ENCODE data around the gene DLK1.
A peak's percentile ranks its signal among the peaks of the same experiment; 100 is the strongest.

Gene DLK1

DNA sequence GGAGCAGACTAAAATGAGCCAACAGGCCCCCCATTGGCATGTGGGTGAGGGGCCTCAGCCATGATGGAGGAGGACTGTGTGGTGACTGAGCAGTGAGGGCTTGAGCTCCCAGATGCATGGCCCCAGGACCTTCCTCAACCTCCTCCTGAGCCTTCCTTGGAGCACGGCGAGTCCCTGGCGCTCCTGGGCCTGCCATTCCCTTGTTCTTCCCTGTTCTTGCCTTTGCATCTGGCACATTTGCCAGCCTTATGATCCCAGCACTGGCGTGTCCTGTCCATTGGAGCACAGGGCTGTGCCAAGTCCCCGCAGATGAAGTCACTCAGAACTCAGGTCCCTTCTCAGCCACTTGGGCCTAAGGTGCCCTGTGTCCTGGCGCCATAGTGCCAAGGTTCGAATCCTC is 58.9 kb downstream of the DLK1 start:
- Histone ChIP-seq H3K27ac (ENCODE audit: low read depth, low read length, severe bottlenecking) (peak overlapping the region; percentile 57), H3K36me3 (ENCODE audit: control insufficient read depth, insufficient read depth, low read length) (no peaks in the 10 kb centered on the region), H3K9me3 (ENCODE audit: control insufficient read depth, low read length) (no peaks in the 10 kb centered on the region), H3K4me3 (ENCODE audit: extremely low read depth, insufficient read depth, low read length, poor library complexity, severe bottlenecking) (no peak overlapping the region), H3K4me1 (ENCODE audit: control insufficient read depth, insufficient read depth, low read length, poor library complexity, severe bottlenecking) (peaks cover 7% of the 10 kb centered on the region)
- WGBS, 2 experiments (ENCODE audit: insufficient coverage in 2 of 2) = 95 to 98% methylated on average over 6 to 7 of the region's 7 CpGs

- H3K27ac ChIP-seq (ENCODE audit: low read depth, low read length, severe bottlenecking) = peak overlapping the region; percentile 57
- H3K4me3 ChIP-seq (ENCODE audit: extremely low read depth, insufficient read depth, low read length, poor library complexity, severe bottlenecking) = no peak overlapping the region
- no peaks in the 10 kb centered on the region for H3K36me3 ChIP-seq (ENCODE audit: control insufficient read depth, insufficient read depth, low read length)
- WGBS, 2 experiments (ENCODE audit: insufficient coverage in 2 of 2) = 63 to 87% methylated on average over 8 to 10 of the region's 11 CpGs
- H3K9me3 ChIP-seq (ENCODE audit: control insufficient read depth, low read length) = no peaks in the 10 kb centered on the region
- H3K4me1 ChIP-seq (ENCODE audit: control insufficient read depth, insufficient read depth, low read length, poor library complexity, severe bottlenecking) = peaks cover 12% of the 10 kb centered on the region
Observed at GRCh38 chr14:100786131-100786530, 59.4 kb downstream of the DLK1 start.

DNA sequence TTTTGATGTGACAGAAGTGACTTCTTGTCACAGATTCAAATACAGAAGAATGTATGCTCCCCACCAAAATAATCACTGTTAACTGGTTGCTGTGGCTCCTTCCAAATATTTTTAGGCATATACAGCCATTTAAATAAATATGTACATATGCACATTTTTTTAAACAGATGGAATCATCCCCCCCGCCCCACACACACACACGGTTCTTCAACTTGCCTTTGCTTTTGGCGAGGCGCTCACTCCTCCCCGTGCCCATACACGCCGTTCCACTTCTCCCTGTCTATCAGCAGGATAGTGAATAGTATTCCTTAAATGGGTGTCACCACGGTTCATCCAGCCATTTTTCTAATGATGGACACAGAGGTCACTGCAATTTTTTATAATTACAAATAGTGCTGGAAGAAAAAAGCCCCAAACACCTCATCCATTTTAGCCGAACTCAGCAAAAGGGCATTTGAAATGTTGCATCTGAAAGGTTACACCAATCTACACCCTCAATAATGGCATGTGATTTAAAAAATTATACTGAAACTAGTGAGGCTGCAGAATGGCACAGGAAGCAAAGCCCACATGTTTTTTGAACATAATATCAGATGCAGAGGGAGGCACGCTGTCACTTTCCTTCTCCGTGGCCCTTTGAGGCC is 60.0 kb downstream of the DLK1 start:
- no peak overlapping the region for H3K27ac ChIP-seq (ENCODE audit: low read depth, low read length, severe bottlenecking)
- no peak overlapping the region for H3K4me3 ChIP-seq (ENCODE audit: extremely low read depth, insufficient read depth, low read length, poor library complexity, severe bottlenecking)
- WGBS, 2 experiments (ENCODE audit: insufficient coverage in 2 of 2) = 81 to 94% methylated on average over 5 to 7 of the region's 11 CpGs
- H3K9me3 ChIP-seq (ENCODE audit: control insufficient read depth, low read length) = no peaks in the 10 kb centered on the region
- H3K4me1 ChIP-seq (ENCODE audit: control insufficient read depth, insufficient read depth, low read length, poor library complexity, severe bottlenecking) = peaks cover 16% of the 10 kb centered on the region
- no peaks in the 10 kb centered on the region for H3K36me3 ChIP-seq (ENCODE audit: control insufficient read depth, insufficient read depth, low read length)

DNA sequence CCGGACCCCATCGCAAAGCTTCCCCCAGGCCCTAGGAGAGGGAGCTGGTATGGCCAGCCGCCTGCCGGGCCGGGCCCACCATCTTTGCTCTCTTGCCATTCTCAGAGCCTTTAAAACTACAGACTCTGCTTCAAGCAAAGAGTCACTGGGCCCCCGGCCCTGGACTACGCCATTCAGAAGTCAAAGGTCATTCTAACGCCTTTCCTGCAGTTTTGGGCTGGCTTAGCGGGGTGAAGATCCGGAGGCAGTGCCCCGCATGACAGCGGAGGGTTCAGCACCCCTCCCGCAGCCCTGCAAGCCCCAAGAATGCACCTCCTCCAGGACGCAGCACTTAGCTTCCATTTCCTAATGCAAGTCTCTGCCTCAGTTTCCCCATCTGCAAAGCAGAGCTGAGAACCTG is 61.0 kb downstream of the DLK1 start:
- Histone ChIP-seq H3K36me3 (ENCODE audit: control insufficient read depth, insufficient read depth, low read length) (no peaks in the 10 kb centered on the region), H3K27ac (ENCODE audit: low read depth, low read length, severe bottlenecking) (no peak overlapping the region), H3K9me3 (ENCODE audit: control insufficient read depth, low read length) (no peaks in the 10 kb centered on the region), H3K4me1 (ENCODE audit: control insufficient read depth, insufficient read depth, low read length, poor library complexity, severe bottlenecking) (peaks cover 16% of the 10 kb centered on the region), H3K4me3 (ENCODE audit: extremely low read depth, insufficient read depth, low read length, poor library complexity, severe bottlenecking) (no peak overlapping the region)
- 91 to 96% methylated on average over 12 of the region's 14 CpGs for WGBS, 2 experiments (ENCODE audit: insufficient coverage in 2 of 2)
